ENCODE results near the gene MOSMO.
"Not testable (repeated sequence)": the region's sequence is repeated elsewhere in the genome, so short reads cannot be mapped to it uniquely, and the experiment has no call there.

The MOSMO gene

GRCh38 chr16:22093996-22094395 is 86.1 kb downstream of the MOSMO start:
- no peak for DNase-seq

- peak; percentile 41 for DNase-seq
These were observed 90.7 kb downstream of the MOSMO start for GRCh38 chr16:22098405-22099255.

- DNase-seq = no peak
These were observed 91.5 kb downstream of the MOSMO start for GRCh38 chr16:22099256-22099975.

- no peak for DNase-seq
These were observed 95.5 kb downstream of the MOSMO start for GRCh38 chr16:22103441-22103840.

DNA sequence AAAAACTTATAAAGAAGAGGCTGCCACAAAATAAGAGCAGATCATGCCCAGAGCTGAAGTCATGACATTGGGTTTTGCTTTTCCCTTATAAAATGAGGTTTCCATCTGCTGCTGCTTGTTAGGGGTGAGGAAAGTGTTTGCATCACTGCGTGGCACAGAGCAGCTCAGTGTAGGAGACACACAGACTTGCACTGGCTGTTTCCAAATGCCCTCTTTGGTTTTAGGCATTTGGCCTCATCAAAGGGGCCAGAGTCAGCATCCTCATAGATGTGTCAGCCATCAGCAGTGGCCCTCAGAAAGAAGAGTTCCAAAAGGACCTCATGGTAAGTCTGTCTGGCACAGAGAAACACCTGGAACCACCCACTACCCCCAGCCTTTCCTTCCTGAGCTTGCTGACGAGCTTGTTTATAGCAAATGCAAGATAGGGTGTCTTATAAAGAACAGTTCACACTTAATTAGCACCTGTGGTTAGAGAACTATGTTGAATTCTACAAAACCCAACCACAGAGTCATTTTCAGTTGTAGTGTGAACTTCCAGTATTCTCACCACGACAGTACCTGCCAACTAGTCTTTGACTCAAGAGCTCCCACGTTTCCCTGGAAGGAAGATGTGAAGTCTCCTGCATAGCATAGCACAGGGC is 101.5 kb downstream of the MOSMO start:
- DNase-seq = no peak

DNA sequence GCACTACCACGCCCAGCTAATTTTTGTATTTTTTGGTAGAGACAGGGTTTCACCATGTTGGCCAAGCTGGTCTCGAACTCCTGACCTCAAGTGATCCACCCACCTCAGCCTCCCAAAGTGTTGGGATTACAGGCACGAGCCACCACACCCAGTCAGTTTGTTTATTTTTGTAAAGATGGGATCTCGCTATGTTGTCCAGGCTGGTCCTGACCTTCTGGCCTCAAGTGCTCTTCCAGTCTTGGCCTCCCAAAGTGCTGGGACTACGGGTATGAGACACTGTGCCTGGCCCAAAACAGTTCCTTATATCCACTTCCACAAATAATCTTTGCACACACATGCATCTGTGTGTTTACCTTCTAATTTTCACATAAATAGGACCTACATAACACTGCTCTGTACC is 103.7 kb downstream of the MOSMO start:
- DNase-seq = not testable (repeated sequence)

DNA sequence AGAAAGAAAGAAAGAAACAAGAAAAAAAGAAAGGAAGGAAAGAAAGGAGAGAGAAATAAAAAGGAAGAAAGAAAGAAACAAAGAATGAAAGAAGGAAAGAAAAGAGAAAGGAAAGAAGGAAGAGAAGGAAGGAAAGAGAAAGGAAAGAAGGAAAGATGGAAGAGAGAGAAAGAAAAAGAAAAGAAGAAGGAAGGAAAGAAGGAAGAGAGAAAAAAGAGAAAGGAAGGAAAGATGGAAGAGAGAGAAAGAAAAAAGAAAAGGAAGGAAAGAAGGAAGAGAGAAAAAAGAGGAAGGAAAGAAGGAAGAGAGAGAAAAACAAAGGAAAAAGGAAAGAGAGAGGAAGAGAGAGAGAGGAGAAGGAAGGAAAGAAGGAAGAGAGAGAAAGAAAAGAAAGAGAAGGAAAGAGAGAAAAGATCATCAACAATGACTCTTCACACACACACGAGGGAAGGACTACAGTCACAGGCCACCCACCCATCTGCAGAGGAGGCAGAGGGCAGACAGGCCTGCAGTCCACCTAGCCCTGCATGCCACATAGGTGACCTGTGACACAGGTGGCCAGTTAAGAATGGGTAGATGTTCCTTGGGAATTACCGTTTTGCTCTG is 108.3 kb downstream of the MOSMO start:
- DNase-seq = no peak

- no peak for DNase-seq
These were observed 109.7 kb downstream of the MOSMO start for GRCh38 chr16:22117609-22118008.

DNA sequence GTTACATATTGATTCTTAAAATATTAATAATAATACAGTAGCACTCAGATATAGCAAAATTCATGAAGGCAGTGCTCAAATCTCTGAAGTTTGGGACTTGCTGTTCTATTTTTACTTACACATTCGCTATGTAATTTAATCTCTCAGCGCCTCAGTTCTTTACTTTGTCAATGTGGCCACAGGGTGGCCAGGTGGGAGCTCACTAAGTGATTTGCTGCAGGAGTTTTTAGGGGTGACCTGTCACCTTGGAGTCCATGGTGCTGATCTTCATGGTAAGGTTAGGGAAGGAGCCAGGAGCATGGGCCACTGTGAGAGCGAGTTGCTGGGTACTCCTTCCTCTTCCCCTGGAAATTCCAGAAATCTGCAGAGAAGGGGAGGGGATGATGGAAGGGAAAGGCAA is 112.5 kb downstream of the MOSMO start:
- DNase-seq = no peak

DNA sequence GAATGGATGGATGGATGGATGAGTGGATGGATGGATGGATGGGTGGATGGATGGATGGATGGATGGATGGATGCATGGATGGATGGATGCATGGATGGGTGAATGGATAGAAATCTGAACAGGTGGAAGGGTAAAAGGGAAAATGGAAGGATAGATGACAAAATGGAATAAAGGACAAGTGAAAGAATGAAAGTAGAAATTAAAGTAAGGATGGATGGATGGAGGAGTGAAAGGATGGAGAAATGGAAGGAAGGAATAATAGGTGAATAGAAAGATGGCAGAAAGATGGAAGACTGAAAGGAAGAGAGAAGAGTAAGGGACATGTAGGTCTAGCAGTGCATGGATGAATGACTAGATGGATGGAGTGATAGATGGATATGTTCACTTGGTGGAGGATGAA is 114.3 kb downstream of the MOSMO start:
- DNase-seq = no peak

DNA sequence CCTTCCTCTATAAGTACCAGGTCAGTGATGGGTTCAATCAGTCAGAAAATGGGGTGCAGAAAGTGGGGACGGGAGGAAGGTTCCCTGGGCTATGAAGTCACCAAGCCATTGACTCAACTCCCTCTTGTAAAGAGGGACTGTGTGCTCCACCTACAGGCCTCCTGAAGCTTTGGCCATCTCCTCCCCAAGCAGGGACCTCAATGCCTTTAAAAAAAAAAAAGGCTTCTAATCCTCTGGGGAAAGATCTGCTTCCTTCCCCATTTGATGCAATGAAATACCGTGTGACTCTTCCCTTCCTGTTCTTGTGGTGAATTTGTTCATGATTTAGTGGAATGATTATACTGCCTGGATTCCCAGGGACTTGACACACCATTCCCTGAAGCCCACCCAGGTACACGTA is 115.2 kb downstream of the MOSMO start:
- DNase-seq = no peak

DNA sequence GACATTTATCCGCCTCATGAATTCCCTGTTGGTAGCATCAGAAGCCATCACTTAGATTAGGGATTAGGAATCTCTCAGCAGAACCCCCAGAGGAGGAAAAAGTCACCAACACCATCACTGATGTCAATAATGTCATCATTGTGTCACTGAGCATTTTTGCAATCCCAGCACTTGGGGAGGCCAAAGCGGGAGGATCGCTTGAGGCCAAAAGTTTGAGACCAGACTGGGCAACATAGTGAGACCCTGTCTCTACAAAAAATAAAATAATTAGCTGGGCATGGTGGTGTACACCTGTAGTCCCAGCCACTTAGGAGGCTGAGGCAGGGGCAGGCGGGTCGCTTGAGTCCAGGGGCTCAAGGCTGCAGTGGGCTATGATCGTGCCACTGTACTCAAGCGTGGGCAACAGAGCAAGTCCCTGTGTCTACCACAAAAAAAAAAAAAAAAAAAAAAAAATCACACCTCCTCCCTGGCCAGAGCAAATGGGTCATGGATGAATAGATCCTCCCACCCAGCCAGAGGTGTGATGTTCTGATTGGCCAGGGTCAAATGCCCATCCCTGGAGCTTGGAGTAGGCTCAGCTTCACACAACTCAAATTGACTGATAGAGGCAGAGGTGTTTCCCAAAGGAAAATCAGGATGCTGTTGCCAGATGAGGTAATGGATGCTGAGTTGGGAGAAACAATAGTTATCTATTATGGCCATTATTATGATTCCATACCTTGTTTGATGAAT is 116.0 kb downstream of the MOSMO start:
- DNase-seq = no peak

DNA sequence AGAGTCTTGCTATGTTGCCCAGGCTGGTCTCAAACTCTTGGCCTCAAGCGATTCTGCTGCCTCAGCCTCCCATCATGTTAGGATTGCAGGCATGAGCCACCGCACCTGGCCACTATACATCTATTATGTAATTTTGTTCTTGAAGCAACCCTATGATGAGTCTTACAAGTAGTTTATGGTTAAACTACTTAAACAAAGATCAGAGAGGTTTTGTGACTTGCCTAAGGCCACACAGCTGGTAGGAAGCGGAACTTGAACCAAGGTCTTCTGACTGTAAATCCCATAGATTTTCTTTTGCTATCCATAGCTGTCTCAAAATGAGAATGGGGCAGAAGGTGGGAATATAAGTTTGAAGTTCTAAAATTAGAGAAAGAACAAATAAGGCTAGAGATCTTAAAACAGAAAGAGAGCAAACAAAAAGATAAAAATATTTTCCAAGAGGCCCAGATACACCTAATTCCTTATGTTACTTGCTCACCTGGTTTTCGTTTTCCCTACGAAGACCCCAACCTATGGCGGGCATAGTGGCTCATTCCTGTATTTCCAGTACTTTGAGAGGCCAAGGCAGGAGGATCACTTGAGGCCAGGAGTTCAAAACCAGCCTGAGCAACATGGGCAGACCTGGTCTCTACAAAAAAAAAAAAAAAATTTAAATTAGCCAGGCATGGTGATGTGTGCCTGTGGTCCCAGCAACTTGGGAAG is 116.8 kb downstream of the MOSMO start:
- DNase-seq = no peak

DNA sequence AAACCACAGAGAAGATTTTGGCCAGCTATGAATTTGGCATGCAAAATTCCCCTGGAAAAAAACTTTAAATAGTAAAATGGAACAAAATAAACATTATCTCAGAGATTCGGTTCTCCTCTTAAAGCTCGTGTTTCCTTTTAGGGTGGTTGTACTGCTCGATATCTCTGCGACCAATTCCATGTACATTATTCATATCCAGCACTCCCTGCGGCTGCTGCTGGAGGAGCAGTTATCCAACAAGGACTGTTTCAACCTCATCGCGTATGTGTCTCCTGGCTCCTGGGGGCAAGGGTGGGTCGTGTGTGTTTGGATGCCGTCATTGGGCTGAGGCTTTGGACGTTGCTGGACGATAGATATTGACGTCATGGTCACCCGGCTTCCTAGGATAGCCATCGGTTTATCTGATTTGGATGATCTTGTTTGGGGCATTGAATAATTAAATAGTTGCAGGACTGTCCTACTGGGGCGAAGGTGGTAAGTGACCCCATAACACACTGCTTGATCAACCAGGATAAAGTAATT is 118.2 kb downstream of the MOSMO start:
- DNase-seq = no peak

DNA sequence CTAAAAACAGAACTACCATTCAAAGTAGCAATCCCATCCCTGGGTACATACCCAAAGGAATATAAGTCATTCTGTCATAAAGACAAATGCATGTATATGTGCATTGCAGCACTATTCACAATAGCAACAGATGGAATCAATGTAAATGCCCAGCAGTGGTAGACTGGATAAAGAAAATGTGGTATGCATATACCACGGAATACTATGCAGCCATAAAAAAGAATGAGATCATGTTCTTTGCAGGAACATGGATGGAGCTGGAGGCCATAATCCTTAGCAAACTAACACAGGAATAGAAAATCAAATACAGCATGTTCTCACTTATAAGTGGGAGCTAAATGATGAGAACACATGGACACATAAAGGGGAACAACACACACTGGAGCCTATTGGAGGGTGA is 120.6 kb downstream of the MOSMO start:
- not testable (repeated sequence) for DNase-seq

- no peak for DNase-seq
These were observed 122.6 kb downstream of the MOSMO start for GRCh38 chr16:22130528-22130927.

- DNase-seq = no peak
These were observed 124.9 kb downstream of the MOSMO start for GRCh38 chr16:22132801-22133200.

All from retina (tissue), 1 donor.